AG08395 (cell line): ENCODE data around the gene PRMT1.
"Not testable (repeated sequence)": the region's sequence is repeated elsewhere in the genome, so short reads cannot be mapped to it uniquely, and the experiment has no call there.

ENCODE experiments used
- DNase-seq: peaks from one replicate; pipeline ENCODE4 v3.0.0; 2012; ENCODE audit warnings: mixed read lengths, low spot score

PRMT1 gene

DNA sequence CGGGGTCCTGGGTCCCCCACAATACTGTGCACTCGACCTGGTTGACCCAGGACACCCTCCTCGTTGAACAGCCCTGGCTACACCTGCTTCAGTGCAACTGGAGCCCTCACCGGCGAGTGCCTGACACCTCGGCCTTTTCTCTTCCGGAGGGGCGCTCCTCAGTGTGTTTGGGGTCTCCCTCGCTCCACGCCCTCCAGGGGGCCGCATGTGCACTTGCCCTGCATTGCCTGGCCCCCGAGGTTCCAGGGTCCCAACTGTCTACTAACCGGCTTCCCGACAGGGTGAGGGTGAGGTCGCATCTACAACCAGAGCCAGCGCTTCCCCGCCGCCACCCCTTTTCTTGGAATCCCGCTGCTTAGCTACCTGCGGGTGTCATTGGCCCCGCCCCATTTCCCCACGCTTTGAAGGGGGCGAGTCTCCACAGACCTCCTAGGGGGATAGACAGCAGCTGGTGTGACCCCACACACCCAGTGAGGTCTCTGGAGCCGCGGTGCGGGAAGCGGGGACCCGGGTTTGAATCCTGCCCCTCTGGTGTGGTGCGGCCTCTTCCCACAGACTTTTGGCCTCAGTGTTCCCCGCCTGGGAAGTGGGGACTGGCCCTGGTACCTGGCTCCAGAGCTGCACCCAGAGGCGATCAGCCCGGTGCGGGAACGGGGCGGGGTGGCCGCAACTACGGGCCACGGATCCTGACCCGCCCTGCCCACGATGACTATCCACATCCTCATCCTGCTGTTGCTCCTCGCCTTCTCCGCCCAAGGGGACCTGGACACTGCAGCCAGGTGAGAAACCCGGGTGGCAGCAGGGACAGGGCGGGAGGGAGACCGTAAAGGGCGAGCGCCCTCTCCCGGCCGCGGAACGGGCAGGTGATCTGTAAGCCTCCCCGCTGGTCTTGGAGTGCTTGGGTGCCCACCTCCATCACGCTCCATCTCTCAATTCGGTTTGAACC is 12.3 kb downstream of the PRMT1 start, which contains the start of gene ADM5:
TSS of gene ADM5 (plus strand) at position 462 of the 946 bp plus-strand sequence. CDS start at position 706, 244 bp downstream.
- peak; percentile 25 for DNase-seq

DNA sequence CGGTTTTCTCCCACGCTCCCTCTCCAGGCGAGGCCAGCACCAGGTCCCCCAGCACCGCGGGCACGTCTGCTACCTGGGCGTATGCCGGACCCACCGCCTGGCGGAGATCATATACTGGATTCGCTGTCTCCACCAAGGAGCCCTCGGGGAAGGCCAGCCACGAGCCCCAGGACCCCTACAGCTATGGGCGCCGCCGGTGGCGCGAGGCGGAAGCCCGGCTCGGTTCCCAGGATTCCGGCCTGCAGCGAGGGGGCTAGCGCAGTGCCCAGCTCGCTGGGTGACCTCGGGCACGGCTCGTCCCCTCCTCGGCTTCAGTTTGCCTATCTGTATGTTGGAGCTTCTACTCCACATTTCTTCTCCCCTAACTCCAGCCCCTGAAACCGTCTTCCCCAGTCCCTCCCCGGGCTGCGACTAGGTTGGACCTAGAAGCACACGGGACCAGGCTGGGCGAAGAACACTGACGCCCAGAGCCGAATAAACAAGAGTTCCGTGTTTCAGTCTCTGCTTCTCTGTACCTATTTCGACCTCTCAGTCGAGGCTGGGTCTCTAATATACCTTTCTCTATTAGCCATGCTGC is 13.1 kb downstream of the PRMT1 start:
- peak; percentile 22 for DNase-seq

DNA sequence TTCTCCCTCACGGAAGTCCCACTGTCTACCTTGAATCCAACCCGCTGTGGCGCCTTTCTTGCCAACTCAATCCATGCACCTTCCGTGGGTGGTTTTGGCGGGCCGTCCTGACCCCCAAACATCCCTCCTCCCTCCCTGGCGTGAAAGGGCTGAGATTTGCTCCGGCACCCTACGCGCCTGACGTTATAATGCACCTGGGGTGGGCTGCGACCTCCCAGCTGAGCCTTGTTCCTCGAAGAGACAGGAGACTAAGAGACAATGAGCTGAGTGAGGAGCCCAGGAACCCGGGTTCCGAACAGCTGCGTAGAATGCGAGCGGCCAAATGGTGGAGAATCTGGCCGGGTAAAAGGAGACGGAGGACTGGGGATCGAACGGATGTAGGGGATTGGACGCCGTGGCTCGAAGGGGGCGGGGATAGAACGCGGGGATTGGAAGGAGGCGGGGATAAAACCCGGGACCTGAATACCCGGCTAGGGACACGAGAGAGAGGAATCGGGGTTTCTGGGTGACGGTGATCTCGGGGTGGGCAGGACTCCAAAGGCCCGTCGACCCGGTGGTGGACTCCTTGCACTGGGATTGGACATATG is 13.7 kb downstream of the PRMT1 start, which contains the start of gene CPT1C:
TSS of gene CPT1C (plus strand) at position 461 of the 587 bp plus-strand sequence. CDS start 1,137 bp downstream, outside the sequence.
- DNase-seq, result peak; percentile 96

DNA sequence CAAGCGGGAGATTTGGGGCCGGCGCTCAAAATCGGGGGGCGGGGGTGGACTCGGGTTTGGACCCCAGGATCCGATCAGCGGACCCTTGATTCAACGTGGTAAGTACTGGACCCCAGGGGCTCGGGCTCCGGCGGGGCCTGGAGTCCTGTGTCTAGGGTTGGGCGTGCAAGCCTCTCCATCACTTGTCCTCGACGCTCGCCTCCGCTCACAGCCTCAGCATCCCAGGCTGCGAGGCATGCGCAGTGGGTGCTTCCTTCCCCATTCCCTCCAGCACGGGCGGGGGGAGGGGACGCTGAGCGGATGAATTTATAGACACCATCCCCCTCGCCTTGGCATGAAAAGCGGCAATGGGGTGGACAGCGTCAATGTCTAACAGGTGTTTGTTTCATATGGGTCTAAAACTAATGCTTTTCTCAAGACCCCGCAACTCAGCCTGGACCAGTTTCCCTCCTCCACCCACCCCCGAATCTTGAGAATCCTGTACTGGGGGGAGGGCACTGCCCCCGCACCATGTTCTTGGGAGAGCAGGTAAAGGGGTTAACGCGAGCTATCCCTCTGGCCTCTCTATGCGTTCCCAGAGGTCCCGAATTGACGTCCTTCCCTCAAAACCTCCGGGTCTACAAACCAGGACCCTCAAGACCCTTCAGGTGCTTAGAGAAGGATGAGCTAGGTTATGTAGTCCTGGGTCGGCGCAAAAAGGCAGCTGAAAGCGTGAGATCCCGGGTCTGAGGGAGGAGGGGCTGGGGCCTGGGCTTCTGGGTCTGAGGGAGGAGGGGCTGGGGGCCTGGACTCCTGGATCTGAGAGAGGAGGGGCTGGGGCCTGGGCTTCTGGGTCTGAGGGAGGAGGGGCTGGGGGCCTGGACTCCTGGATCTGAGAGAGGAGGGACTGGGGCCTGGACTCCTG is 14.4 kb downstream of the PRMT1 start:
- peak; percentile 91 for DNase-seq

DNA sequence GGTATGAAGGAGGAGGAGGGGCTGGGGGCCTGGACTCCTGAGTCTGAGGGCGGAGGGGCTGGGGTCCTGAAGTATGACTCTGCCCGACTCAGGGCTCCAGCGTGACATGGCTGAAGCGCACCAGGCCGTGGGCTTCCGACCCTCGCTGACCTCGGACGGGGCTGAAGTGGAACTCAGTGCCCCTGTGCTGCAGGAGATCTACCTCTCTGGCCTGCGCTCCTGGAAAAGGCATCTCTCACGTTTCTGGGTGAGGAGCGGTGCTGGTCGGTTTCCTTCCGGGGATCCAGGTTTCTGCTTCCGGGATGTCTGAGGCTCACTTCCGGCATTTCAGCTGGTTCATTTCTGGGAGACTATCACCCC is 15.1 kb downstream of the PRMT1 start:
- no peak for DNase-seq

DNA sequence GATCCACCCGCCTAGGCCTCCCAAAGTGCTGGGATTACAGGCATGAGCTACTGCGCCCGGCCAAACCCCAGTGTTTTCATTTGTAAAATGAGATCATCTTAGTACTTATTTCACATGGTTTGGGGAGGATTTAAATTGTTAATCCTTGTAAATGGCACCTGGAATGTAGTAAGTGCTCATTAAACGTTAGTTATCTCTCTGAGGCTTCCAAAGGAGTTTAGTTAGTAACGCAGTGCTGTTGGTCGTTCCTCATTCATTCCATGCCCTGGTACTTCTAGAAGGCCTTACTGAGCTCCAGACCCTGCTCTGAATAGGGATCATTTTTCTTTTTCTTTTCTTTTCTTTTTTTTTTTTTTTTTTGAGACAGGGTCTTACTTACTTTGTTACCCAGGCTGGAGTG is 19.0 kb downstream of the PRMT1 start:
- no peak for DNase-seq

DNA sequence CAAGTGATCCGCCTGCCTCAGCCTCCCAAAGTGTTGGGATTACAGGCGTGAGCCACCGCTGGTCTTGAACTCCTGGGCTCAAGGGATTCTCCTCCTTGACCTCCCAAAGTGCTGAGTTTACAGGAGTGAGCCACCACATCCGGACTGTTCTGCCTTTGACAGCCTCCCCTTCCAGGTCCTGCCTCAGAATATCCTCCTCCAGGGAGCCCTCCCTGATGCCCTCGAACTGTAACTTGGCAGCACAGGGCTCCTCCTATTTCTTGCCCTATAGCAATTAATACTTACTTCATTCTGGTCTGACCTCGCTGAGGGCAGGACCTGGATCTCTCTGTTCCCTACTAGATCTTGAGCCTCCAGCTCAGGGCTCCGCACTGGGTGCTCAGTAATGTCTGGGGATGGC is 19.8 kb downstream of the PRMT1 start:
- no peak for DNase-seq

DNA sequence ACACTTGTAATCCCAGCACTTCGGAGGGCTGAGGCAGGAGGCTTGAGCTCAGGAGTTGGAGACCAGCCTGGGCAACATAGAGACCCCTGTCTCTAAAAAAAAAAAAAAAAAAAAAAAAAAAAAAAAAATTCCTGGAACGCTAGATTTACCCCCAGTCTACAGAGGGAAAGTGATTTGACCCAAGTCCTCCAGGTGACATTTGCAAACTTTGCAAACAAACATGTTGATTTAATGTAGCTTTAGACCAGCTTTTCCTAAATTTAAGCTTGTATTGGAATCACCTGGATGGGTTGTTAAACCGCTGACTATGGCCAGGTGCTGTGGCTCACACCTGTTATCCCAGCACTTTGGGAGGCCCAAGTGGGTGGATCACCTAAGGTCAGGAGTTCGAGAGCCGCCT is 22.3 kb downstream of the PRMT1 start:
- no peak for DNase-seq

DNA sequence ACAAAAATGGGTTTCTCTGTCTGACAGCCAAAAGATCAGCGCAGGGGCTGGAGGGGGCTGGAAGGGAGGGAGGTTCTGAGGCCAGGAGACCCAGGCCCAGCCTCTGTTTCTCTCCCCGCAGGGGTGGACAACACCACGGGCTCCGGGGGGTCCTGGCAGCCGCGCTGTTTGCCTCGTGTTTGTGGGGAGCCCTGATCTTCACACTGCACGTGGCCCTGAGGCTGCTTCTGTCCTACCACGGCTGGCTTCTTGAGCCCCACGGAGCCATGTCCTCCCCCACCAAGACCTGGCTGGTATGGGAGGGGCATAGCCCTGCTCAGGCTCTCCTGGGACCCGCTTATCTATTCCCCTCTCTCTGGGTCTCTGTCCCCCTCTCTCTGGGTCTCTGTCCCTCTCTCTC is 23.5 kb downstream of the PRMT1 start:
- no peak for DNase-seq

DNA sequence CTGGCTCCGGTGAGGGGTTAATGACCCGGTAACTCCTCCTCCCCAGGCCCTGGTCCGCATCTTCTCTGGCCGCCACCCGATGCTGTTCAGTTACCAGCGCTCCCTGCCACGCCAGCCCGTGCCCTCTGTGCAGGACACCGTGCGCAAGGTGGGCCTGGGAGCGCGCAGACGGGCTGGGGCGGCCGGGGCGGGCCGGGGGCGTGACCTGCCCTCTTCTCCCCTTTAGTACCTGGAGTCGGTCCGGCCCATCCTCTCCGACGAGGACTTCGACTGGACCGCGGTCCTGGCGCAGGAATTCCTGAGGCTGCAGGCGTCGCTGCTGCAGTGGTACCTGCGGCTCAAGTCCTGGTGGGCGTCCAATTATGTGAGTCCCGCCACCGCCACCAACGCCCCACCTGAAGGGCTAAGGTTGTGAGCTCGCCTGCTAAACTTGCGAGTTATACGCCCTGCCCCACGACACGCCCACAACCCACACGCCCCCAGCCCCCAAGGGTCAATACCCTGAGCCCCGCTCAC is 24.3 kb downstream of the PRMT1 start:
- no peak for DNase-seq

DNA sequence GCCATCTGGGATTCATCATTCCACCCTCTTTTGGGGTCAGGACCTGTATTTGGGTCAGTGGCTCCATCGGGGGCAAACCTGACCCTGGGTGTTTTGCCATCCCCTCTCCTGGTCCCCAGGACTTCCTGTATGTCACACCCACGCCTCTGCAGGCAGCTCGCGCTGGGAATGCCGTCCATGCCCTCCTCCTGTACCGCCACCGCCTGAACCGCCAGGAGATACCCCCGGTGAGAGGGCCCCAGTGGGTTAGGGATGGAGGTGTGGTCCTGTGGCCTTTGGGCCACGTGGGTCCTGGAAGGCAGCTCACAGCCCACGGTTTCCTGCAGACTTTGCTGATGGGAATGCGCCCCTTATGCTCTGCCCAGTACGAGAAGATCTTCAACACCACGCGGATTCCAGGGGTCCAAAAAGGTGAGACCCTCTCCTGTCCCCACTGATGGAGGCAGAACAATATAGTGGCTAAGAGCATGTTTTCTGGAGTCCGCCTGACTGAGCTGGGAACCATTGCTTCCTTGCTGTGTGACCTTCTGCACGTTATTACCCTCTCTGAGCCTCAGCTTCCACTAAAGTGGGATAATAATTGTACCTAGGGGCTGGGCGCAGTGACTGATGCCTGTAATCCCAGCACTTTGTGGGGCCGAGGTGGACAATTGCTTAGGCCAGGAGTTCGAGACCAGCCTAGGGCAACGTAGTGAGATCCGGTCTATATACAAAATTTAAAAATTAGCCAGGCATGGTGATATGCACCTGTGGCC is 28.0 kb downstream of the PRMT1 start:
- no peak for DNase-seq

DNA sequence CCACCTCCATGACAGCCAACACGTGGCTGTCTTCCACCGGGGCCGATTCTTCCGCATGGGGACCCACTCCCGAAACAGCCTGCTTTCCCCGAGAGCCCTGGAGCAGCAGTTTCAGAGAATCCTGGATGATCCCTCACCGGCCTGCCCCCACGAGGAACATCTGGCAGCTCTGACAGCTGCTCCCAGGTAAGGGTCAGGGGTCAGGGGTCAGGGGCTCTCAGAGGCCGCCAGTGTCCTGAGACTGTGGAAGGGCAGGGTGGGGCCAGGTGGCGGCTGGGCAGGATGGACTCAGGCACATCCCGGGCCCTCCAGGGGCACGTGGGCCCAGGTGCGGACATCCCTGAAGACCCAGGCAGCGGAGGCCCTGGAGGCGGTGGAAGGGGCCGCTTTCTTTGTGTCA is 28.8 kb downstream of the PRMT1 start:
- DNase-seq, result no peak

DNA sequence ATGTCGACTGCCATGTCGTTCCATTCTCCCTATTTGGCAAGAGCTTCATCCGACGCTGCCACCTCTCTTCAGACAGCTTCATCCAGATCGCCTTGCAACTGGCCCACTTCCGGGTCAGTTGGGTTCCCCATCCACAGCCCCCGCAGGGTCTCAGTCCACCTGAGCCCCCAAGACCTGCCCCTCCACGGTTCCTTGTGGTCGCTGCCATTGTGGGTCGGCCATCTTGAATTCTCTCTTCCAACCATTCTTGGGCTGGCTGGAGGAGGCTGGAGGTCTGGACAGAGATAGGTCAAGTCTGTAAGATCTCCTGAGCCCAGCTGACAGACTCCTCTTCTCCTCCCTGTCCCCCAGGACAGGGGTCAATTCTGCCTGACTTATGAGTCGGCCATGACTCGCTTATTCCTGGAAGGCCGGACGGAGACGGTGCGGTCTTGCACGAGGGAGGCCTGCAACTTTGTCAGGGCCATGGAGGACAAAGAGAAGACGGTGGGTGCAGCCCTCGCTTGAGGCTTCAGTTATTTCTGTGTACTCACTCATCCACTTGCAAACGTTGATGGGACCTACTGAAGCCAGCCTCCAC is 33.4 kb downstream of the PRMT1 start:
- DNase-seq, result peak; percentile 32

DNA sequence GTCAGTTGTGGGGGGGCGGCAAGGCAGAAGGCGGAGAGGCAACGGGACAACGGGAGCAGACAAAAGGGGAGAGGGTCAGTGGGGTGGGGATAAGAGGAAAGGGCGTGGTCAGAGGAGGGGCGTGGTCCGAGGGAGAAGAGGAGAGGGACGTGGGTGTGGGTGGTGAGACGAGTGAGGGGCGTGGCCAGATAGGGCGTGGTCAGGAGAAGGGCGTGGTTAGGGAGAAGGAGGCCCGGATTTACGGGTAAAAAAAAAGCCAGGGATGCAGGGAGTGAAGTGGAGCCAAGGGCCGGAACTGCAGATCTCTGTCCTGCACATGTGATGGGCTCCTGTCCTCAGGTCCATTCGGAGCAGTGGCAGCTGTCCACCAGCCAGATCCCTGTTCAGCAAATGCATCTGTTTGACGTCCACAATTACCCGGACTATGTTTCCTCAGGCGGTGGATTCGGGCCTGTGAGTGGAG is 35.4 kb downstream of the PRMT1 start:
- DNase-seq, result peak; percentile 86

DNA sequence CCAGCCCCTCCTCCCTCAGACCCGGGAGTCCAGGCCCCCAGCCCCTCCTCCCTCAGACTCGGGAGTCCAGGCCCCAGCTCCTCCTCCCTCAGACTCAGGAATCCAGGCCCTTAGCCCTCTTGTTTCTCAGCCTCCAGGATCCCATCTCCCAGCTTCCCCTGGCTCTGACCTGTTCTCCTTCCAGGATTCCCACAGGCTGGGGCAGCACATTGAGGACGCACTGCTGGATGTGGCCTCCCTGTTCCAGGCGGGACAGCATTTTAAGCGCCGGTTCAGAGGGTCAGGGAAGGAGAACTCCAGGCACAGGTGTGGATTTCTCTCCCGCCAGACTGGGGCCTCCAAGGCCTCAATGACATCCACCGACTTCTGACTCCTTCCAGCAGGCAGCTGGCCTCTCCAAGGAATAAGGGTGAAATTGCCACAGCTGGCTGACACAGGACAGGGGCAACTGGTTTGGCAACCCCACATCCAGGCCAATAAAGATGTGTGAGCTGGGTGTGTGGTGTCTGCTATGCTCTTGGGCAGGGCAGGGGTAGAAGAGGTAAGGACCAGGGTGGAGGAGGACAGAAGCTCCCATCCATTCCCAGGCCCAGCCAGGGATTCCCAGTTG is 36.3 kb downstream of the PRMT1 start:
- no peak for DNase-seq

DNA sequence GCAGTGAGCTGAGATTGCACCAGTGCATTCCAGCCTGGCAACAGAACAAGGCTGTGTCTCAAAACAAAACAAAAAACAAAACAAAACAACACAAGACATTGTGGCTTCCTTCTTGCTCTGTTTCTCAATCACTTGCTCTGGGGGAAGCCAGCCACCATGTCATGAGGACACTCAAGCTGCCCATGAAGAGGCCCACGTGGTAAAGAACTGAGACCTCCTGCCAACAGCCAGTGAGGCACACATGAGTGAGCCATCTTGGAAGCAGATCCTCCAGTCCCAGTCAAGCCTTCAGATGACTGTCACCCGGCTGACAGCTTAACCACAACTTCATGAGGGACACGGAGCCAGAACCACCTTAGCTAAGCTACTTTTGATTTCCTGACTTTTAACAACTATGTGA is 39.1 kb downstream of the PRMT1 start:
- no peak for DNase-seq

DNA sequence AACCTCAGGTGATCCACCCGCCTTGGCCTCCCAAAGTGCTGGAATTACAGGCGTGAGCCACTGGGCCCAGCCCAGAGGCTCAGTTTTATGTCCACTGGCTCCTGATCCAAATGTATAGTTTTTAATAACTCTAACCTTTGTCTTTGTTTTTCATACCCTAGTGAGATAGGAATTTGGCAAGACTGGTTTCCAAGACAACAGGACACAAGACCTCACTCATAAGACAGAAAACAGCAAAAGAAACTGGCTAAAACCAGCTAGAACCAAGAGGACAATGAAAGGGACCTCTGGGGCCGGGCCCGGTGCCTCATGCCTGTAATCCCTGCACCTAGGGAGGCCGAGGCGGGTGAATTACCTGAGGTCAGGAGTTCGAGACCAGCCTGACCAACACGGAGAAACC is 41.4 kb downstream of the PRMT1 start:
- no peak for DNase-seq

DNA sequence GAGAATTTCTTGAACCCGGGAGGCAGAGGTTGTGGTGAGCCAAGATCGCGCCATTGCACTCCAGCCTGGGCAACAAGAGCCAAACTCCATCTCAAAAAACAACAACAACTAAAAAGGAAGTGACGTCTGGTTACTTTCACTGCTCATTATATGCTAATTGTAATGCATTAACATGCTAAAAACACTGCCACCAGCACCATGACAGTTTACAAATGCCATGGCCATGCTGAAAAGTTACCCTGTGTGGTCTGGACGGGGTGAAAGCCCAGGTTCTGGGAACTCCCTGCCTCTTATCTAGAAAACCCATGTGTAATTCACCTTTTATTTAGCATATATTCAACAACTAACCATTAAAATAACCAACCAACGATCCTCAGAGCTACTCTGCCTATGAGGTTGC is 41.9 kb downstream of the PRMT1 start:
- no peak for DNase-seq

DNA sequence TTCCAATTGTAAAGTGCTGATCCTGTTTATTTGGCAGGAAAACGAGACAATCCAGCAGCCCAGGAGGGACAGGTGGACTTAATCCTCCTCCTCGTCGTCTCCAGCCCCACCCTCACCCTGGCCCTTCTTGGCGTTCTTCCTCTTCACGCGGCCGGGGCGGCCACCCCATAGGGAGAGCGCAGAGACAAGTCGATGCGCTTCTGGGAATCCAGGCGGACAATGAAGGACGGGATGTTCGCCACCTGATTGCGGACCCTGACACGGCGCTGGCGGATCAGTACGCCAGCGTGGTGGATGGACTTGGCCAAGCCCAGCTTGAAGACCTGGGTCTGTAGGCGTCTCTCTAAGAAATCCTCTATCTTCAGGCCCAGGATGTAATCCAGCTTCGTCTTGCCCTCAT is 42.3 kb downstream of the PRMT1 start:
- DNase-seq, result not testable (repeated sequence)
